A549 (cell line): ENCODE measurements around the gene AKR7A3. TPM values are rescaled to one million over a fixed set of nuclear protein-coding genes. Genes with fewer than 3 reads are reported as not detected.

Source experiments
- ATAC-seq, 2 experiments: fragments of 200-7000 bp in 1 of 2; fragments of >200 bp in 1 of 2; cut with Nextera tagmentation in 1 of 2; cut with Tn5 transposase in 1 of 2; 3 replicates each; pipeline versions ENCODE4 v1.8.0 to v1.9.1; 2018 to 2020; ENCODE audit warnings: mild to moderate bottlenecking in 1 of 2, moderate library complexity in 1 of 2
- CTCF ChIA-PET: fragments of 300-600 bp; sonication (Branson Sonifier 250); formaldehyde crosslinking; extraction: SDS; loops from one replicate; lab custom pipeline; 2021; ENCODE audit warnings: antibody characterized with exemption, inconsistent platforms; lab: Yijun Ruan, JAX
- POLR2A ChIA-PET: fragments of 350-600 bp; formaldehyde crosslinking; extraction: SDS; loops from one replicate; lab custom pipeline; 2021; ENCODE audit warnings: antibody characterized with exemption, inconsistent platforms; lab: Yijun Ruan, JAX
- DNase-seq, 2 experiments: peaks; one replicate each; pipeline versions ENCODE4 v3.0.0 to v3.0.0-alpha.2; 2011 to 2016; ENCODE audit warnings: low read depth in 1 of 2, low spot score in 1 of 2
- FAIRE-seq: peaks from 2 replicates; lab custom pipeline; 2011; peaks lifted over from hg19 to GRCh38; lab: Jason Lieb, UNC
- H3K27ac ChIP-seq, 2 experiments: fragments of >200 bp; sonication (Bioruptor Twin); formaldehyde crosslinking; 3 replicates each; pipeline ENCODE4 v1.5.1; 2016 to 2017
- H3K4me1 ChIP-seq: fragments of >200 bp; sonication (Bioruptor Twin); formaldehyde crosslinking; 3 replicates; pipeline ENCODE4 v1.6.1; 2016
- H3K4me2 ChIP-seq: fragments of >200 bp; sonication (Bioruptor Twin); formaldehyde crosslinking; 3 replicates; pipeline ENCODE4 v1.6.1; 2016
- H3K4me3 ChIP-seq: fragments of >200 bp; sonication (Bioruptor Twin); formaldehyde crosslinking; 3 replicates; pipeline ENCODE4 v1.5.1; 2016
- H3K9me3 ChIP-seq: fragments of >200 bp; sonication (Bioruptor Twin); formaldehyde crosslinking; 3 replicates; pipeline ENCODE4 v1.6.1; 2016
- BCL3 ChIP-seq: fragments of >200 bp; sonication (Bioruptor Twin); formaldehyde crosslinking; IDR thresholded peaks from 3 replicates; pipeline ENCODE4 v1.6.1; 2016
- BHLHE40 ChIP-seq: IDR thresholded peaks from 2 replicates; pipeline ENCODE4 v1.6.1; 2012; ENCODE audit warnings: low read depth, low read length, inconsistent platforms
- CEBPB ChIP-seq, 2 experiments: fragments of >200 bp in 1 of 2; sonication (Bioruptor Twin) in 1 of 2; formaldehyde crosslinking in 1 of 2; IDR thresholded peaks; 2 replicates each; pipeline ENCODE4 v1.6.1; 2012 to 2016
- CHD4 ChIP-seq: fragments of 200-600 bp; sonication (generic); IDR thresholded peaks from 2 replicates; pipeline ENCODE4 v1.6.1; 2016; ENCODE audit warnings: antibody characterized with exemption, mild to moderate bottlenecking, borderline replicate concordance
- CTCF ChIP-seq: fragments of >200 bp; sonication (Bioruptor Twin); formaldehyde crosslinking; IDR thresholded peaks from 3 replicates; pipeline ENCODE4 v1.5.1; 2016
- FOSL2 ChIP-seq, 2 experiments: fragments of 450-650 bp in 1 of 2; fragments of >200 bp in 1 of 2; sonication (Bioruptor Twin) in 1 of 2; formaldehyde crosslinking; IDR thresholded peaks; 2 replicates each; pipeline versions ENCODE4 v1.5.0 to v1.6.1; 2016 to 2020; ENCODE audit warnings: mild to moderate bottlenecking in 1 of 2, moderate library complexity in 1 of 2
- HES2 ChIP-seq: fragments of >200 bp; sonication (Bioruptor Twin); formaldehyde crosslinking; IDR thresholded peaks from 2 replicates; pipeline ENCODE4 v1.6.1; 2016
- HOXB5 ChIP-seq: fragments of 250-450 bp; sonication (Bioruptor Pico); IDR thresholded peaks from 2 replicates; pipeline ENCODE4 v1.5.0; 2020; ENCODE audit warnings: mild to moderate bottlenecking, moderate library complexity
- JUN ChIP-seq, 2 experiments: fragments of >200 bp; sonication (Bioruptor Twin); formaldehyde crosslinking; IDR thresholded peaks; 2 replicates in 1 of 2; 3 replicates in 1 of 2; pipeline ENCODE4 v1.6.1; 2016 to 2017
- JUNB ChIP-seq: fragments of >200 bp; sonication (Bioruptor Twin); formaldehyde crosslinking; IDR thresholded peaks from 2 replicates; pipeline ENCODE4 v1.6.1; 2016
- NFE2L2 ChIP-seq: fragments of 150-350 bp; conservative IDR thresholded peaks from 2 replicates; pipeline ENCODE4 v1.6.1; 2014; ENCODE audit warnings: low read length
- NPAS2 ChIP-seq: fragments of 250-450 bp; sonication (Bioruptor Pico); IDR thresholded peaks from 2 replicates; pipeline ENCODE4 v1.8.0; 2022; ENCODE audit warnings: mild to moderate bottlenecking, moderate library complexity, borderline replicate concordance
- POLR2A ChIP-seq: IDR thresholded peaks from 2 replicates; pipeline ENCODE4 v1.6.1; 2012; ENCODE audit warnings: mild to moderate bottlenecking, low read length
- POLR2AphosphoS2 ChIP-seq: conservative IDR thresholded peaks from 2 replicates; pipeline ENCODE4 v1.6.1; 2012; ENCODE audit warnings: low read length, improper control_type of control experiment, inconsistent platforms
- SMC3 ChIP-seq: fragments of >200 bp; sonication (Bioruptor Twin); formaldehyde crosslinking; IDR thresholded peaks from 3 replicates; pipeline ENCODE4 v1.6.1; 2018; ENCODE audit warnings: inconsistent platforms
- SREBF2 ChIP-seq: fragments of 450-650 bp; IDR thresholded peaks from 2 replicates; pipeline ENCODE4 v1.6.1; 2014; ENCODE audit warnings: mild to moderate bottlenecking, moderate library complexity
- TFCP2L1 ChIP-seq: fragments of 250-450 bp; sonication (Bioruptor Pico); IDR thresholded peaks from 2 replicates; pipeline ENCODE4 v1.5.0; 2021; ENCODE audit warnings: mild to moderate bottlenecking
- ZFP36 ChIP-seq: fragments of 450-650 bp; IDR thresholded peaks from 2 replicates; pipeline ENCODE4 v1.6.1; 2014; ENCODE audit warnings: borderline replicate concordance; ENCODE audit not compliant: partially characterized antibody
- WGBS: methylation state at CpG from one replicate; pipeline ENCODE4 v1.1.6; 2017; ENCODE audit errors: missing lambda C conversion rate; 5-methylcytosine and 5-hydroxymethylcytosine counted together
- polyA plus RNA-seq, 4 experiments: library from polyadenylated mRNA; depleted of rRNA in 3 of 4; stranded (reverse); fragments of >200 nt; fragmentation: RNase III in 1 of 4; extraction: RNeasy Plus Mini Kit Qiagen cat#74134 plus additional on column Dnase treatment in 1 of 4; gene quantifications; 2 replicates in 3 of 4; 3 replicates in 1 of 4; pipeline ENCODE4 v1.2.3, GENCODE V29; 2011 to 2017

AKR7A3 gene
- polyA plus RNA-seq, 2 of the 4 experiments (the other 2 are of a cell fraction), result 0.10 to 0.21 TPM

- FAIRE-seq (no peak), DNase-seq (no peak), ATAC-seq (no peak)
- no peaks in the 10 kb centered on the region for H3K9me3 ChIP-seq
- no peak for TF ChIP-seq BHLHE40
- TF ChIP-seq SMC3, result no peak
- no peak for TF ChIP-seq TFCP2L1 (CRISPR knock-in tag)
- TF ChIP-seq CEBPB (IDR thresholded peaks at IDR 0.05), result no peak
- no peak for TF ChIP-seq HES2
- TF ChIP-seq CTCF, result no peak
- TF ChIP-seq JUN (IDR thresholded peaks at IDR 0.05), result no peak
- no peak for TF ChIP-seq CHD4
- TF ChIP-seq JUNB, result no peak
- TF ChIP-seq BCL3, result no peak
- no peak for TF ChIP-seq NFE2L2
- no peak for TF ChIP-seq HOXB5 (CRISPR knock-in tag)
- TF ChIP-seq ZFP36, result no peak
- no peak for TF ChIP-seq NPAS2
- no peak for TF ChIP-seq FOSL2 (IDR thresholded peaks at IDR 0.05)
- no peak for TF ChIP-seq FOSL2 (CRISPR knock-in tag; IDR thresholded peaks at IDR 0.05)
- no peak for TF ChIP-seq POLR2AphosphoS2
- H3K4me2 ChIP-seq, result no peak overlapping the region
- no peak overlapping the region for H3K4me3 ChIP-seq
- H3K27ac ChIP-seq, result no peak overlapping the region
- H3K4me1 ChIP-seq, result peaks cover 17% of the 10 kb centered on the region; the same call in 2 of the 3 replicates
- CTCF ChIA-PET, result interaction anchor here (0.6 to 1.3 kb wide), 4 partner anchors 43 to 345 kb away, joined by 3 read pairs; no protein-coding TSS in a partner anchor
- POLR2A ChIA-PET, result no interaction called here
- 90% methylated on average over 6 of the region's 6 CpGs for WGBS
Measured at GRCh38 chr1:19309123-19309813, 20.7 kb upstream of the AKR7A3 start.

GRCh38 chr1:19308509-19308907, 19.9 kb upstream of the AKR7A3 start:
- Histone ChIP-seq H3K4me2 (no peak overlapping the region), H3K4me1 (peaks cover 15% of the 10 kb centered on the region; the same call in 2 of the 3 replicates), H3K4me3 (no peak overlapping the region), H3K27ac (no peak overlapping the region), H3K9me3 (no peaks in the 10 kb centered on the region)
- 100% methylated on average over 2 of the region's 3 CpGs for WGBS
- TF ChIP-seq POLR2A (no peak), CHD4 (no peak), SREBF2 (no peak)
- POLR2A ChIA-PET, result no interaction called here
- DNase-seq, result no peak
- ATAC-seq, result no peak
- CTCF ChIA-PET, result no interaction called here
- FAIRE-seq, result no peak

GRCh38 chr1:19307794-19308508, 19.4 kb upstream of the AKR7A3 start:
- POLR2A ChIA-PET, result no interaction called here
- FAIRE-seq (no peak), ATAC-seq (no peak), DNase-seq (no peak)
- Histone ChIP-seq H3K9me3 (no peaks in the 10 kb centered on the region), H3K4me3 (no peak overlapping the region), H3K4me2 (no peak overlapping the region), H3K4me1 (peaks cover 9% of the 10 kb centered on the region; the same call in 2 of the 3 replicates), H3K27ac (no peak overlapping the region)
- TF ChIP-seq CEBPB (IDR thresholded peaks at IDR 0.05) (no peak), JUNB (no peak)
- CTCF ChIA-PET, result no interaction called here
- WGBS, result 82% methylated on average over 5 of the region's 10 CpGs
